Naive thymus-derived CD4-positive, alpha-beta T cell (primary cell): ENCODE data around the gene STRAP. TPM values are rescaled to one million over a fixed set of nuclear protein-coding genes. Genes with fewer than 3 reads are reported as not detected.
"Not testable (repeated sequence)": the region's sequence is repeated elsewhere in the genome, so short reads cannot be mapped to it uniquely, and the experiment has no call there.

ENCODE experiments used
- ATAC-seq: fragments of 150-1000 bp; cut with Tn5 transposase; 2 replicates; pipeline ENCODE4 v1.10.0; 2021; ENCODE audit warnings: mild to moderate bottlenecking, moderate library complexity
- CTCF ChIA-PET: fragments of 350-600 bp; sonication (Branson Sonifier 250); formaldehyde crosslinking; loops from one replicate; lab custom pipeline; 2021; ENCODE audit warnings: antibody characterized with exemption; lab: Charles Lee
- POLR2A ChIA-PET: fragments of 350-600 bp; sonication (Branson Sonifier 250); formaldehyde crosslinking; loops from one replicate; lab custom pipeline; 2021; ENCODE audit warnings: antibody characterized with exemption, inconsistent platforms; lab: Charles Lee
- DNase-seq, 9 donors: peaks; one replicate each; pipeline versions ENCODE4 v3.0.0 to v3.0.0-alpha.2; 2020 to 2022; ENCODE audit warnings: mixed read lengths in 1 of 9
- H3K27ac ChIP-seq: one replicate; pipeline ENCODE4 v1.7.0; 2013; ENCODE audit warnings: mild to moderate bottlenecking, low read depth, low read length, moderate library complexity
- H3K27me3 ChIP-seq, 2 donors: one replicate each; pipeline ENCODE4 v1.7.0; 2013; ENCODE audit warnings: low read length in 2 of 2, mild to moderate bottlenecking in 2 of 2, moderate library complexity in 2 of 2; ENCODE audit not compliant: control insufficient read depth in 2 of 2, insufficient read depth in 2 of 2
- H3K36me3 ChIP-seq, 3 experiments: 1 replicate in 2 of 3; 2 replicates in 1 of 3; pipeline ENCODE4 v1.7.0; 2013; ENCODE audit warnings: low read length in 3 of 3, mild to moderate bottlenecking in 3 of 3, moderate library complexity in 1 of 3; ENCODE audit not compliant: insufficient read depth in 3 of 3, control insufficient read depth in 2 of 3
- H3K4me1 ChIP-seq, 2 donors: one replicate each; pipeline ENCODE4 v1.7.0; 2013; ENCODE audit warnings: low read length in 2 of 2, mild to moderate bottlenecking in 2 of 2, moderate library complexity in 1 of 2; ENCODE audit not compliant: control insufficient read depth in 2 of 2, insufficient read depth in 2 of 2
- H3K4me3 ChIP-seq: 2 replicates; pipeline ENCODE4 v1.7.0; 2013; ENCODE audit warnings: mild to moderate bottlenecking, low read length
- H3K9me3 ChIP-seq, 3 experiments: 1 replicate in 2 of 3; 2 replicates in 1 of 3; pipeline ENCODE4 v1.7.0; 2013; ENCODE audit warnings: low read length in 3 of 3; ENCODE audit not compliant: control insufficient read depth in 2 of 3
- H3K27ac Mint-ChIP-seq, 9 donors: one replicate each; pipeline ENCODE4 v1.8.0; 2020 to 2022; ENCODE audit warnings: mixed read lengths in 9 of 9, mild to moderate bottlenecking in 8 of 9, moderate library complexity in 5 of 9, inconsistent platforms in 2 of 9
- H3K27me3 Mint-ChIP-seq, 5 donors: one replicate each; pipeline ENCODE4 v1.8.0; 2021 to 2022; ENCODE audit warnings: mixed read lengths in 5 of 5, mild to moderate bottlenecking in 1 of 5
- H3K36me3 Mint-ChIP-seq, 5 donors: one replicate each; pipeline ENCODE4 v1.8.0; 2020 to 2022; ENCODE audit warnings: mixed read lengths in 5 of 5, mild to moderate bottlenecking in 3 of 5, inconsistent platforms in 1 of 5
- H3K4me1 Mint-ChIP-seq, 7 donors: one replicate each; pipeline ENCODE4 v1.8.0; 2020 to 2022; ENCODE audit warnings: mixed read lengths in 7 of 7, mild to moderate bottlenecking in 3 of 7, inconsistent platforms in 1 of 7
- H3K4me3 Mint-ChIP-seq, 10 donors: one replicate each; pipeline ENCODE4 v1.8.0; 2020 to 2022; ENCODE audit warnings: mild to moderate bottlenecking in 10 of 10, mixed read lengths in 10 of 10, moderate library complexity in 6 of 10, inconsistent platforms in 2 of 10
- H3K9me3 Mint-ChIP-seq, 11 donors: one replicate each; pipeline ENCODE4 v1.8.0; 2020 to 2022; ENCODE audit warnings: mixed read lengths in 11 of 11, mild to moderate bottlenecking in 4 of 11, inconsistent platforms in 1 of 11, moderate library complexity in 1 of 11
- intact Hi-C, 2 donors: fragments of 100-400 bp; cut with micrococcal nuclease; formaldehyde crosslinking; loops; one replicate each; pipeline ENCODE4 v1.15.1; 2023
- polyA plus RNA-seq, 2 donors: library from polyadenylated mRNA; unstranded; fragments of 300-500 nt; fragmentation: Illumina TruSeq; gene quantifications; one replicate each; pipeline ENCODE4 v1.2.3, GENCODE V29; 2021
- total RNA-seq, 6 experiments: library from RNA in 5 of 6; stranded (reverse) in 5 of 6; gene quantifications; 1 replicate in 5 of 6; 2 replicates in 1 of 6; pipeline ENCODE4 v1.2.3 and lab custom pipeline; 2021 to 2026

STRAP gene
- total and polyA plus RNA-seq, 7 experiments from 2014 or later: 42.2 to 119 (median 86.2) TPM

DNA sequence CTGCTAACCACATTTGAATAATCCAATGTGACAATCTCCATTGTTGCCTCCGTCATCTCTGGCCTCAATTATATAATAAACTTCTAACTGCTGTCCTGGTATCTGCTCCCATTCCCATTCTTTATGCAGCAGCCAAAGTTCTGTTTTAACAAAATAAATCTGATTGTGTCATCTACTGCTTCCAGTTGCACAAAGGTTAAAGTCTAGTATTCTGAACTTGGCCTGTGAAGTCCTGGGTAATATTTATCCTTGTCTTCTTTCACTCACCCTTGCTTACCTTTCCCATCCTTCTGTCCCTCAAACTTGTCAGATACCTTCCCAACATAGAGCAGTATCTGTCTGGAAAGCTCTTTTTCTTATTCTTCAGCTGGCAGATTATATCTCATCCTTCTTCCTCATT lies 19.3 kb upstream of the STRAP start:
- H3K36me3 Mint-ChIP-seq: no peaks in the 10 kb centered on the region
- H3K36me3 ChIP-seq: no peaks in the 10 kb centered on the region
- H3K27me3 ChIP-seq: no peaks in the 10 kb centered on the region
- no peak overlapping the region for H3K27ac Mint-ChIP-seq
- intact Hi-C loops: no loop called here
- CTCF ChIA-PET: interaction anchor here (1.8 kb wide), 1 partner anchor 8 kb away, joined by 5 read pairs; no protein-coding TSS in a partner anchor
- peaks cover 0 to 4% (median 0%) of the 10 kb centered on the region in 11 donors for H3K9me3 Mint-ChIP-seq
- no peak overlapping the region for H3K27ac ChIP-seq
- DNase-seq (no peak), ATAC-seq (no peak)
- H3K9me3 ChIP-seq: no peaks in the 10 kb centered on the region
- H3K4me3 ChIP-seq: no peak overlapping the region
- peaks cover 0 to 7% (median 5%) of the 10 kb centered on the region in 7 donors for H3K4me1 Mint-ChIP-seq
- H3K4me1 ChIP-seq: no peaks in the 10 kb centered on the region
- POLR2A ChIA-PET: no interaction called here
- H3K4me3 Mint-ChIP-seq: no peak overlapping the region
- peaks cover 7 to 56% (median 26%) of the 10 kb centered on the region in 5 donors for H3K27me3 Mint-ChIP-seq

DNA sequence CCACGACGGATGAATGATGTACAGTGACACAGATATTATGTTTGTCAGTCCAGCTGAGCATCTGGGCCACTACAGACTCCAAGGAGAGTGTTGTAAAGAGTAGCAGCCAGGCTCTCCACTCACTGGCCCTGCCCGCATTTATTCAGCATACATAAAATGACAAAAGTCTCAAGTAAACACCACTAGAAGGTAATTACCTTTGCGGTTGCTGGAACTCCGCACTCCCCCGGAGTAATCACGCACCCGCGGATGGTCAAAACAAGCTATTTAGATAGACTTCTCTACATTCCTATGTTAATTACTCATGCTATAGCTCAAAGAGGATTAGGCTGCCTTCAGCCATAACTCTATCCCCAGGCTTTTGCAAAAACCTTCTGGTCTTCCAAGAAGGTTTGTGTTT lies 18.8 kb upstream of the STRAP start:
- H3K9me3 ChIP-seq: no peaks in the 10 kb centered on the region
- H3K36me3 ChIP-seq: no peaks in the 10 kb centered on the region
- Mint-ChIP-seq H3K27ac (no peak overlapping the region), H3K4me1 (peaks cover 0 to 7% (median 5%) of the 10 kb centered on the region in 7 donors), H3K27me3 (peaks cover 7 to 57% (median 26%) of the 10 kb centered on the region in 5 donors), H3K4me3 (no peak overlapping the region), H3K36me3 (no peaks in the 10 kb centered on the region), H3K9me3 (peaks cover 0 to 8% (median 0%) of the 10 kb centered on the region in 11 donors)
- intact Hi-C loops: no loop called here
- no peak overlapping the region for H3K27ac ChIP-seq
- no peaks in the 10 kb centered on the region for H3K27me3 ChIP-seq
- POLR2A ChIA-PET: no interaction called here
- H3K4me3 ChIP-seq: no peak overlapping the region
- DNase-seq: no peak
- no peaks in the 10 kb centered on the region for H3K4me1 ChIP-seq
- no peak for ATAC-seq
- CTCF ChIA-PET: interaction anchor here (0.5 to 1.8 kb wide), 2 partner anchors 9 to 916 kb away, joined by 4 to 5 read pairs; no protein-coding TSS in a partner anchor

DNA sequence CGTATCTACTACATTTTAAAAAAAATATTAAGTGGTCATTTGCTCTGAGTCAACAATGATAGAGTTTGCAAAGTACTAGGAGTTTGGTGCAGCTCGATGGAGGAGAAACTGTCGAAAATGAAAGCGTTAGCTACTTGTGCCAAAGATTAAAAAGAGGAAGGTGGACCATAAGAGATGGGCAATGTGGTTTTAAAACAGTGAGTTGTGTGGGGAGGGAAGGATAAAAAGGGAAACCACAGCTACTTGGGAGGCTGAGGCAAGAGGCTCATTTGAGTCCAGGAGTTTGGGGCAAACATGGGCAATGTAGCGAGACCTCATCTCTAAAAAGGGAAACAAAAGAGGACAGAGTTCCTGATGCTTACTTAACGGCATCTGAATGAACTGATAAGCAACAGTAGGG lies 18.2 kb upstream of the STRAP start:
- Mint-ChIP-seq H3K9me3 (peaks cover 0 to 9% (median 0%) of the 10 kb centered on the region in 11 donors), H3K36me3 (peaks cover 0 to under 1% (median 0%) of the 10 kb centered on the region in 5 donors), H3K4me3 (peak overlapping the region in 9 of 10 donors; percentile 29 to 72 (median 55)), H3K4me1 (peaks cover 0 to 7% (median 5%) of the 10 kb centered on the region in 7 donors), H3K27ac (no peak overlapping the region), H3K27me3 (peaks cover 2 to 51% (median 22%) of the 10 kb centered on the region in 5 donors)
- POLR2A ChIA-PET: no interaction called here
- no peak for DNase-seq
- no peak overlapping the region for H3K27ac ChIP-seq
- H3K9me3 ChIP-seq: no peaks in the 10 kb centered on the region
- intact Hi-C loops: no loop called here
- no peaks in the 10 kb centered on the region for H3K27me3 ChIP-seq
- peak; percentile 57 for ATAC-seq
- no peaks in the 10 kb centered on the region for H3K36me3 ChIP-seq
- H3K4me3 ChIP-seq: no peak overlapping the region
- H3K4me1 ChIP-seq: no peaks in the 10 kb centered on the region
- CTCF ChIA-PET: interaction anchor here (0.5 to 1.8 kb wide), 2 partner anchors 9 to 916 kb away, joined by 4 to 5 read pairs; no protein-coding TSS in a partner anchor

DNA sequence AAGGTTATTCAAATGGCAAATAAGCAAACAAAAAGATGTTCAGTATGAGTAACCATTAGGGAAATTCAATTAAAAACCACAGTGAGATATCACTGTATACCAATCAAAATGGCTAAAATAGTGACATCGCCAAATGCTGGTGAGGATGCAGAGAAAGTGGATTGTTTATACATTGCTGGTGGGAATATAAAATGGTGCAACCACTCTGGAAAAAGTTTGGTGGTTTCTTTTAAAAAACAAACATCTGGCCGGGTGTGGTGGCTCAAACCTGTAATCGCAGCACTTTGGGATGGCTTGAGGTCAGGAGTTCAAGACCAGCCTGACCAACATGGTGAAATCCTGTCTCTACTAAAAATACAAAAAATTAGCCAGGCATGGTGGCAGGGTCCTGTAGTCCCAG lies 14.0 kb upstream of the STRAP start:
- Mint-ChIP-seq H3K4me1 (peaks cover 0 to 7% (median 5%) of the 10 kb centered on the region in 7 donors), H3K27me3 (peaks cover 6 to 27% (median 21%) of the 10 kb centered on the region in 5 donors), H3K4me3 (no peak overlapping the region), H3K36me3 (peaks cover 0 to 9% (median 0%) of the 10 kb centered on the region in 5 donors), H3K9me3 (peaks cover 0 to 29% (median 3%) of the 10 kb centered on the region in 11 donors), H3K27ac (no peak overlapping the region)
- Histone ChIP-seq H3K4me1 (no peaks in the 10 kb centered on the region), H3K36me3 (no peaks in the 10 kb centered on the region), H3K4me3 (no peak overlapping the region), H3K9me3 (no peaks in the 10 kb centered on the region), H3K27ac (no peak overlapping the region), H3K27me3 (no peaks in the 10 kb centered on the region)
- ChIA-PET POLR2A (no interaction called here), CTCF (interaction anchor here (0.7 kb wide), 2 partner anchors 10 to 198 kb away, joined by 5 to 6 read pairs; no protein-coding TSS in a partner anchor)
- ATAC-seq (no peak), DNase-seq (no peak)
- intact Hi-C loops: no loop called here

DNA sequence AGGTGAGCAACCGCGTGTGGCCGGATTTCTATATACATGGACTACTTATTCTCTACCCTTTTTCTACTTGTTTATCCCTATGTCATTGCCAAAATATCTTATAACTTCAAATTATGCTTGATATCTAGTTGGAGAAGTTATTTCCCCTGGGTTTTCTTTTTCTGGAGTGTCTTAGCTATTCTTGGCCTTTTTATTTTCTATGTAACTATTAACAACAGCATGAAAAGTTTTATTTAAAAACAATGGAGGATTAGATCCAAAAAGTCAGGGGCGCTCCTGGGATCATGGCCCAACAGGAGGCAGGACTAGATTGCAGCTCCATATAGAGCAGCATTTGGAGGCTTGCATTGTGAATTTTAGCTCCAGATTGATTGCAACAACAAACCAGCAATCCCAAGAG lies 8.6 kb upstream of the STRAP start:
- Mint-ChIP-seq H3K9me3 (peaks cover 0 to 28% (median 1%) of the 10 kb centered on the region in 11 donors), H3K27me3 (peaks cover 6 to 17% (median 8%) of the 10 kb centered on the region in 5 donors), H3K4me3 (peak overlapping the region in 1 of 10 donors; percentile 65), H3K36me3 (peaks cover 0 to 9% (median 5%) of the 10 kb centered on the region in 5 donors), H3K27ac (peak overlapping the region in 1 of 9 donors; percentile 31), H3K4me1 (peaks cover 0 to 9% (median 5%) of the 10 kb centered on the region in 7 donors)
- Histone ChIP-seq H3K4me3 (no peak overlapping the region), H3K27ac (no peak overlapping the region), H3K4me1 (no peaks in the 10 kb centered on the region), H3K36me3 (no peaks in the 10 kb centered on the region), H3K9me3 (no peaks in the 10 kb centered on the region), H3K27me3 (no peaks in the 10 kb centered on the region)
- no peak for ATAC-seq
- CTCF ChIA-PET: interaction anchor here (1.4 kb wide), 2 partner anchors 16 to 281 kb away, joined by 3 to 4 read pairs; no protein-coding TSS in a partner anchor
- intact Hi-C loops: no loop called here
- POLR2A ChIA-PET: interaction anchor here (0.8 kb wide), 1 partner anchor 8 kb away, joined by 3 read pairs; the partner anchor contains the start of gene STRAP
- no peak for DNase-seq

DNA sequence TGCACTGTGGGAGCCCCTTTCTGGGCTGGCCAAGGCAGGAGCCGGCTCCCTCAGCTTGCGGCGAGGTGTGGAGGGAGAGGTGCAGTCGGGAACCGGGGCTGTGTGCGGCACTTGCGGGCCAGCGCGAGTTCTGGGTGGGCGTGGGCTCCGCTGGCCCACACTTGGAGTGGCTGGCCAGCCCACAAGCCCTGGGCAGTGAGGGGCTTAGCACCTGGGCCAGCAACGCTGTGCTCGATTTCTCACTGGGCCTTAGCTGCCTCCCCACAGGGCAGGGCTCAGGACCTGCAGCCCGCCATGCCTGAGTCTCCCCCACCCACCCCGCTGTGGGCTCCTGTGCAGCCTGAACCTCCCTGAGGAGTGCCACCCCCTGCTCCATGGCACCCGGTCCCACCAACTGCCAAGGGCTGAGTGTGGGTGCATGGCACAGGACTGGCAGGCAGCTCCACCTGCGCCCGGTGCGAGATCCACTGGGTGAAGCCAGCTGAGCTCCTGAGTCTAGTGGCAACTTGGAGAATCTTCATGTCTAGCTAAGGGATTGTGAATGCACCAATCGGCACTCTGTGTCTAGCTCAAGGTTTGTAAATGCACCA lies 7.5 kb upstream of the STRAP start:
- H3K27me3 Mint-ChIP-seq, H3K9me3 ChIP-seq, H3K4me3 Mint-ChIP-seq, H3K36me3 ChIP-seq, POLR2A ChIA-PET, H3K36me3 Mint-ChIP-seq, H3K4me1 ChIP-seq, DNase-seq, ATAC-seq, intact Hi-C loops, H3K4me1 Mint-ChIP-seq, H3K4me3 ChIP-seq, H3K27me3 ChIP-seq, H3K27ac ChIP-seq: not testable (repeated sequence)
- peaks cover 0 to 20% (median 1%) of the 10 kb centered on the region in 11 donors for H3K9me3 Mint-ChIP-seq
- H3K27ac Mint-ChIP-seq: peak overlapping the region in 1 of 9 donors; percentile 68
- CTCF ChIA-PET: interaction anchor here (0.7 kb wide), 1 partner anchor 37 kb away, joined by 3 read pairs; the partner anchor contains the start of gene DERA
